Measurements from ENCODE around the gene OPCML.

OPCML gene

DNA sequence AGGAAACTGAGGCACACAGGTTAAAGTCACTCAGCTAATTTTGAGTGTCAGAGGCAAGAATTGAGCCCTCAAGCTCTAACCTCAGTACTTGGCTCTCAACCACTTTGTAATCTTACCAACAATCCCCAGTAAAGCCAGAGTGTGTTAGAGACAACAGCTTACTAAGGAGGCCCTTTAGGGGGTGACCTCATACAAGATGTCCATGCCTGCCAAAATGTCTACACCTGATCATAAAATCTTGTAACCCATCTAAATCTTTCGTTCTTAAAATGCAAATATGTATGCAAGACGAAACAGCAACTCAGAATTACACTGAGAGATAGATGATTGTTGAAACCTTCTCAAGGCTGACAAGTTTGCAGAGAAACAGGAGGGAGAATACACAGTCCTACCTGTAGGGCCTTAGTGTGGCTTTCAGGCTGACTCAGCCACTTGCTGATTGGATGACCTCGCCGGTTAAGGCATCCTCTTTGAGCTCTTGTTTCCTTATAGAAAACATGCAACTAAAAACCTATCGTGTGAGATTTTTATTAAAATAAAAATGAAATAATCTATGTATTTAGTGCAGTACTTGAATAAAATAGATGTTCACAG is 143.2 kb downstream of the OPCML start:
- TF ChIP-seq, protein P1, sequence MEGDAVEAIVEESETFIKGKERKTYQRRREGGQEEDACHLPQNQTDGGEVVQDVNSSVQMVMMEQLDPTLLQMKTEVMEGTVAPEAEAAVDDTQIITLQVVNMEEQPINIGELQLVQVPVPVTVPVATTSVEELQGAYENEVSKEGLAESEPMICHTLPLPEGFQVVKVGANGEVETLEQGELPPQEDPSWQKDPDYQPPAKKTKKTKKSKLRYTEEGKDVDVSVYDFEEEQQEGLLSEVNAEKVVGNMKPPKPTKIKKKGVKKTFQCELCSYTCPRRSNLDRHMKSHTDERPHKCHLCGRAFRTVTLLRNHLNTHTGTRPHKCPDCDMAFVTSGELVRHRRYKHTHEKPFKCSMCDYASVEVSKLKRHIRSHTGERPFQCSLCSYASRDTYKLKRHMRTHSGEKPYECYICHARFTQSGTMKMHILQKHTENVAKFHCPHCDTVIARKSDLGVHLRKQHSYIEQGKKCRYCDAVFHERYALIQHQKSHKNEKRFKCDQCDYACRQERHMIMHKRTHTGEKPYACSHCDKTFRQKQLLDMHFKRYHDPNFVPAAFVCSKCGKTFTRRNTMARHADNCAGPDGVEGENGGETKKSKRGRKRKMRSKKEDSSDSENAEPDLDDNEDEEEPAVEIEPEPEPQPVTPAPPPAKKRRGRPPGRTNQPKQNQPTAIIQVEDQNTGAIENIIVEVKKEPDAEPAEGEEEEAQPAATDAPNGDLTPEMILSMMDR (IDR thresholded peaks at IDR 0.05) = no peak

DNA sequence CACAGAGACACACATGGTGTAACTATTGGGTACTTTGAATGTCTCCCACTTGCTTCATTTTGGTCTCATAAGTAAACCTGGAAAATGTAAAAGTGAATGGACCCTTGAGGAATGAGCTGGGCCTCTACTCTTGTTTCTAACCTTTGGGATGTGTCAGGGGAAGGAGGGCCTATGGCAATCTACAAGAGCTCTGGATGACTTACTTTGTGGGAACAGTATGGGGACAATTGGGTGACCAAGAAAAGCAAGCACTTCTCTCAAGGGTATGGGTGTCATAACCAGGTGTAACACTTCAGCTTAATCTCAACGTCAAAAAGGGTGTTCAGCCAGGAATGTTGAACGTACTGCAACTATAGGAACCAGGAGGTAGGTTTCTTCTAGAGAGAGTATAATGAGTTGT is 144.0 kb downstream of the OPCML start:
- TF ChIP-seq, protein P1 (IDR thresholded peaks at IDR 0.05) = no peak

DNA sequence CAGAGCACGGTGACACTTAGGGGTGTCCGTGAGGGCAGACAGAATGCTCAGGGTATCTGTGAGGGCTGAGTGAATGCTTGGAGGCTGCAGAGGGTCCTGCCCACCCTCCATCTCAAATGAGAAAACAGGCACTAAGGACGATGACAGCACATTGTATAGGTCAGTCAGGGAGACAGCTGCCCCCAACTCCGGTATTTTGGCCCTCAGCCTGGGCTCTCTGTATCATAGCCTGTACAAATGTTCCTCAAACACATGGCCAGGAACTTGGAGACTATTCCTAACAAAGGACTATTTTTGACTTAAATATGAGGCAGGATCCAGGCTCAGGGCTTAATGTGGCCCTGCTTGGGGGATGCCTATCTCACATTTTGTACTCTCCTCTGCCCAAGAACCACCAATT is 145.4 kb downstream of the OPCML start:
- TF ChIP-seq, protein P1 (IDR thresholded peaks at IDR 0.05) = no peak

DNA sequence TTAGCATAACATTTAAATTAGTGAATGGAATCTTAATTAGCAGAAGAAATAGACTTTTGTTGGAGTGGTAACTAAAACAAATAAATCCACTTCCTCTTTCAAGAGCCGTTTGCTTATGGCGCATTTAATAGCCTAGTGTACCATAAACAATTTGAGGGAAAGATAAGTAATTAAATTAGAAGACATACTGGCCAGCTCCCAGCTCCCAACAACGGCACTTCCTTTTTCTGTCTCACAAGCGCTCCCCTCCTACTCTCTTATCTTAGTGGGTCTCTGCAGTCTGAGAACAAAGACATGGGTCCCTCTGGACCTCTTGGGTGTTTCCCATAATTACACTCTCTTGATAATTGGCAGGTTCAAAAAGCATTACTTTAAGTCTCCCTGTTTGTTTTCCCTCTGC is 146.0 kb downstream of the OPCML start:
- TF ChIP-seq, protein P1 (IDR thresholded peaks at IDR 0.05) = no peak

DNA sequence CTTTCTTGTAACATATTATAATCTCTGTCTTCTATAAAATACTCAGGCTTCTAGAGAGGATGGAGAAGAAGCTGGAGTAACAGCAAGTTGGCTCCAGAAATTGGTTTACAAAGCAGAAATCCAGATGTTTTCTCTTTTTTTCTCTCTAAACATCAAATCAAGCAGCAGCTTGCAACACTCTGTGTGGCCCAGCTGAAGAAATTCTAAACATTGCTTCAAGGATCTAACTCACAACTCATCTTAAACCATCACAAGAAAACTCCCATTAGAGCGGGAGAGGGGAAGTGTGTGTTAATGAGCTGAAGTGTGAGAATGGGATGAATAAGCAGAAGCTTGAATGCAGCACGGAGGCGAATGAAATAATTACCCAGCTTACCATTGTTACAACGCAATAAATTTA is 146.5 kb downstream of the OPCML start:
- TF ChIP-seq, protein P1 (IDR thresholded peaks at IDR 0.05) = no peak

DNA sequence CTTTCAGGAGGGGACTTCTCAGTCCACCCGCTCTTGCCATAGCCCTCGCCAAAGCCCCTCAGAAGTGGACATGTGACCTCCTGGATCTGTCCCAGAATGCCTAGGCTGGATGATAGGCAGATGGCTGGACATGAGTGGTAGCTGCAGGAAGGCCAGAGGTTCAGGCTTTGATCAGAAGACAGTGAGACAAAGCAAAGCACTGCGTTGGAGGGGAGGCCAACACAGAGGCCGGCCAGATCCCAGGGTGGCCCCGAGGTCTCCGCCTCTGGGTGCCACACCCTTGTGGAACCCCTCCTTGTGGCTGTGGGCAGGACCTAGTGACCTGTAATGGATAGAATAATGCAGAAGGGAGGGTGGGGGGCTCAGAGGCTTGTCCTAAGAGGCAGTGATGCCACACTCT is 147.6 kb downstream of the OPCML start:
- TF ChIP-seq, protein P1 (IDR thresholded peaks at IDR 0.05) = no peak

DNA sequence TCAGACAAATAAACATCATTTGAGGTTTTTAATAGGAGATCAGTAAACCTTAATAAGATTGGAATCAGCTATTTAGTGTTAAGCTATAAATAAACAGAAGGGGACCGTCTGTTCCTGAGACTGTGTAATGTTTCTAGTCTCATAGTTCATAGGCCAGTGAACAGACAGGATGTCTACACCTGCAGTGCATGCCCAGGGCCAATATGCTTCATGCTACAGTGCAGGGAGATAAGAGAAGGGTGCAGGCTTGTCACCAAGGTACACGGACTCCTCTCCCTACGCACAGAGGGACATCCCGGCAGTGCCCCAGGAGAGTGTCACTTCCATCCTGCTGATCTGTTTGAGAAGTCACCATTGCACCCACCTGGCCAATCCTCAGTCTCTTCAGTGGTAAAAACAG is 148.6 kb downstream of the OPCML start:
- TF ChIP-seq, protein P1 (IDR thresholded peaks at IDR 0.05) = no peak

DNA sequence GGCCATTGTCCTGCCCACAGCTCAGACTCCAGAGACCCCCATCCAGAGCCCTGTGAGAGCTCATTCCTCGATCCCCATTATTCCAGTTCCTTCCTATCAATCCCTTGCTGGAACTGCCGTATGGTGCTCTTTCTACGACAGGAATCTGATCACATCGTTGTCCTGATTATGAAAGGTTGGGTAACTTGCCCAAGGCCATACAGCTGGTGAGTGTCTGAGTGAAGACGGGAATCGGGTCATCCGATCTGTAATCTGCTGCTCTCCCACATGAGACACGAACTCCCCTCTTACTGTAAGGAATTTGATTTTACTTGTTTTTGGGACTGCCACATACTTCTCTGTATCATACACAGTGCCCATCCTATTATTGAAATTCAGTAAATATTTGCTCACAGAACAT is 149.1 kb downstream of the OPCML start:
- TF ChIP-seq, protein P1 (IDR thresholded peaks at IDR 0.05) = no peak
